Body of pancreas (tissue), 4 donors: ENCODE data around the gene CNTNAP2.

Experiments
- CTCF ChIP-seq, 7 experiments: fragments of 450-650 bp in 4 of 7; fragments of 200-600 bp in 3 of 7; sonication (generic) in 3 of 7; IDR thresholded peaks; one replicate each; pipeline ENCODE4 v1.5.1; 2016 to 2019; ENCODE audit warnings: antibody characterized with exemption in 7 of 7
- POLR2A ChIP-seq, 3 donors: fragments of 450-650 bp; IDR thresholded peaks; one replicate each; pipeline ENCODE4 v1.6.1; 2016; ENCODE audit warnings: antibody characterized with exemption in 3 of 3, mild to moderate bottlenecking in 2 of 3

GRCh38 chr7:148044173-148044572, 1927.6 kb downstream of the CNTNAP2 start:
- TF ChIP-seq CTCF (IDR thresholded peaks at IDR 0.05) (no peak), POLR2A (IDR thresholded peaks at IDR 0.05) (no peak)
